Activated T-helper 1 cell treated with anti-CD3 and anti-CD28 coated beads, Interleukin-12 subunit alpha, Interleukin-12 subunit beta, Interleukin-2, Interleukin-4 antibody, amounts not matched to agents 30 ng/mL and 10 ng/mL and 1 ng/mL, durations not matched to agents 14 hours and 24 hours and 36 hours (primary cell): Measurements from ENCODE around the gene TXNDC5. TPM values are rescaled to one million over a fixed set of nuclear protein-coding genes. Genes with fewer than 3 reads are reported as not detected.

Source experiments
- DNase-seq: peaks from one replicate; pipeline ENCODE4 v3.0.0; 2021; ENCODE audit warnings: low spot score
- H3K27ac Mint-ChIP-seq: one replicate; pipeline ENCODE4 v1.8.0; 2021; ENCODE audit warnings: mild to moderate bottlenecking, mixed read lengths
- H3K27me3 Mint-ChIP-seq: one replicate; pipeline ENCODE4 v1.8.0; 2022; ENCODE audit warnings: mild to moderate bottlenecking, moderate library complexity, mixed read lengths; ENCODE audit not compliant: insufficient read depth
- H3K36me3 Mint-ChIP-seq: one replicate; pipeline ENCODE4 v1.8.0; 2021; ENCODE audit warnings: low read depth, mixed read lengths
- H3K4me1 Mint-ChIP-seq: one replicate; pipeline ENCODE4 v1.8.0; 2021; ENCODE audit warnings: low read depth, mixed read lengths
- H3K4me3 Mint-ChIP-seq: one replicate; pipeline ENCODE4 v1.8.0; 2021; ENCODE audit warnings: mild to moderate bottlenecking, moderate library complexity, mixed read lengths
- H3K9me3 Mint-ChIP-seq: one replicate; pipeline ENCODE4 v1.8.0; 2021; ENCODE audit warnings: mixed read lengths
- intact Hi-C: fragments of 100-400 bp; cut with micrococcal nuclease; formaldehyde crosslinking; loops from one replicate; pipeline ENCODE4 v1.15.1; 2024
- total RNA-seq: library from RNA; stranded (reverse); gene quantifications from 2 replicates; pipeline ENCODE4 v1.2.3, GENCODE V29; 2022

Gene TXNDC5
- total RNA-seq, 1 donor from 2014 or later: 121 TPM

DNA sequence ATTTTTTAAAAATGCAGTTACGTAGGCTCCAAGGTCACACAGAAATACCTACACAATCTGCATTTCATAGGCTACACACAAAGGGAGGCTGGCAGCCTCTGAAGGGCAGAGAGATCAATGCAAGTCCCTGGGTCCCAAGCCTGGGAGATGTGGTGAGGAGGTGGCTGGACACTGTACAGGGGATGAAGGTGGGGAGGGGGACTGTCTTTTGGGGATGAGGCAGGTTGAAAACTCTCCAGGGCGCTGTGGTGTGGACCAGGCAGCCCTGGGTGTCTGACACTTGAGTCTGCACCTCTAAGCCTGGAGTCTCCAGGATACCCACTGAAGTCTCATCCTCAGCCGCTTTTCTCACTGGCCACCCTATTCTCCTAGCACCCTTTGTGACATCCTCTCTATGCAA lies 24.5 kb downstream of the TXNDC5 start:
- H3K27me3 Mint-ChIP-seq: no peaks in the 10 kb centered on the region
- H3K4me1 Mint-ChIP-seq: no peaks in the 10 kb centered on the region
- no peaks in the 10 kb centered on the region for H3K9me3 Mint-ChIP-seq

DNA sequence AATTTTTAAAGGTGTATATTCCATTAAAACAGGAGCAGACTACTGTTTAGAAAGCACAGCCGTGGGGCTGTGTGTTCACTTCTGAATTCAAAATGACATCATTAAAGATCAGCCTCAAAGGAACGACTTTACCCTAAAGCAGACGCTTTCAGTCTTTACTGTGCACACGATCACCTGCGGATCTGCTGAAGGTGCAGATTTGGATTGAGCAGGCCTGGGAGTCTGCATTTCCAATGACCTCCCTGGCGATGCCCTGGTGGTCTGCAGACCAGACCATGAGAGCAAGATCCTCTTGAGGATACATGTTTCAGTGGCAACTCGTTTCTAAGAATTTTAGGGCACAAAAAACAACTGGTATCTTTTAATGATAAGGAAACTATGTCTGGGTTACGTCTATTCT lies 27.2 kb downstream of the TXNDC5 start:
- Mint-ChIP-seq H3K4me1 (no peaks in the 10 kb centered on the region), H3K27me3 (no peaks in the 10 kb centered on the region), H3K9me3 (no peaks in the 10 kb centered on the region), H3K27ac (no peak overlapping the region), H3K4me3 (no peak overlapping the region), H3K36me3 (peaks cover 55% of the 10 kb centered on the region)
- intact Hi-C loops: no loop called here
- no peak for DNase-seq

More for the DNA sequence above, 24.5 kb downstream of the TXNDC5 start:
- no peak overlapping the region for H3K27ac Mint-ChIP-seq
- intact Hi-C loops: no loop called here
- no peak for DNase-seq
- no peak overlapping the region for H3K4me3 Mint-ChIP-seq
- H3K36me3 Mint-ChIP-seq: peaks cover 59% of the 10 kb centered on the region

- DNase-seq: no peak
- no peaks in the 10 kb centered on the region for H3K4me1 Mint-ChIP-seq
- intact Hi-C loops: no loop called here
- no peaks in the 10 kb centered on the region for H3K27me3 Mint-ChIP-seq
- H3K27ac Mint-ChIP-seq: no peak overlapping the region
- no peak overlapping the region for H3K4me3 Mint-ChIP-seq
- no peaks in the 10 kb centered on the region for H3K9me3 Mint-ChIP-seq
- peaks cover 48% of the 10 kb centered on the region for H3K36me3 Mint-ChIP-seq
These were observed 27.9 kb downstream of the TXNDC5 start for GRCh38 chr6:7882505-7883257.

GRCh38 chr6:7881765-7882500 lies 28.7 kb downstream of the TXNDC5 start:
- no peaks in the 10 kb centered on the region for H3K27me3 Mint-ChIP-seq
- H3K9me3 Mint-ChIP-seq: no peaks in the 10 kb centered on the region
- peaks cover 43% of the 10 kb centered on the region for H3K36me3 Mint-ChIP-seq
- no peaks in the 10 kb centered on the region for H3K4me1 Mint-ChIP-seq
- no peak overlapping the region for H3K4me3 Mint-ChIP-seq
- H3K27ac Mint-ChIP-seq: no peak overlapping the region
- intact Hi-C loops: no loop called here
- no peak for DNase-seq

GRCh38 chr6:7880718-7881107 lies 29.9 kb downstream of the TXNDC5 start:
- Mint-ChIP-seq H3K4me3 (no peak overlapping the region), H3K9me3 (no peaks in the 10 kb centered on the region), H3K4me1 (no peaks in the 10 kb centered on the region), H3K27me3 (no peaks in the 10 kb centered on the region), H3K36me3 (peaks cover 39% of the 10 kb centered on the region), H3K27ac (no peak overlapping the region)
- DNase-seq: no peak
- intact Hi-C loops: no loop called here

DNA sequence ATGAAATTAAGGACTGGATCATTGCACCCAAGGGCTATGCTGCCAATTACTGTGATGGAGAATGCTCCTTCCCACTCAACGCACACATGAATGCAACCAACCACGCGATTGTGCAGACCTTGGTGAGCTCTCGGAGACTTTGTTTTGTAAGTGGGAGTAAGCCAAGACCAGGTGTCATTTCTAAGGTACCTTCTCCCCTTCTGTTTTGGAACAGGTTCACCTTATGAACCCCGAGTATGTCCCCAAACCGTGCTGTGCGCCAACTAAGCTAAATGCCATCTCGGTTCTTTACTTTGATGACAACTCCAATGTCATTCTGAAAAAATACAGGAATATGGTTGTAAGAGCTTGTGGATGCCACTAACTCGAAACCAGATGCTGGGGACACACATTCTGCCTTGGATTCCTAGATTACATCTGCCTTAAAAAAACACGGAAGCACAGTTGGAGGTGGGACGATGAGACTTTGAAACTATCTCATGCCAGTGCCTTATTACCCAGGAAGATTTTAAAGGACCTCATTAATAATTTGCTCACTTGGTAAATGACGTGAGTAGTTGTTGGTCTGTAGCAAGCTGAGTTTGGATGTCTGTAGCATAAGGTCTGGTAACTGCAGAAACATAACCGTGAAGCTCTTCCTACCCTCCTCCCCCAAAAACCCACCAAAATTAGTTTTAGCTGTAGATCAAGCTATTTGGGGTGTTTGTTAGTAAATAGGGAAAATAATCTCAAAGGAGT lies 30.4 kb downstream of the TXNDC5 start:
- H3K4me3 Mint-ChIP-seq: no peak overlapping the region
- H3K36me3 Mint-ChIP-seq: peaks cover 34% of the 10 kb centered on the region

DNA sequence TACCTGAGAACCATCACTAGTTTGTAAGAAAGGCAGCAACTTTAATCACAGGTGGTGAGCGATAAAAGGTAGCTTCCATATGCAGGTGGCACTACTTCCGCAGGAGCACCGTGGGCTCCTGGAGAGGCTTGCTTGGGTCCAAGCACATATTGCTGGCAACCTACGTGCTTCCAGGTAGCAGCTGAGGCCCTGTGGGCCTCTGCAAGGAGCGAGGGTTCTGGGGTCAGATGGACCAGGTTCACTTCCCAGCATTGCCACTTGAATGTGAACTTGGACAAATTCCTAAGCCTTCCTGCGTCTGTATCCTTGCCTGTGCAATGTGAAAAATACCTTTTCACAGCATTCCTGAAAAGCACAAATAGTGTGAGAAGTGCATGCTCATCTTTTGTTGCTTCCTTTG lies 31.0 kb downstream of the TXNDC5 start:
- Mint-ChIP-seq H3K27ac (no peak overlapping the region), H3K36me3 (peaks cover 29% of the 10 kb centered on the region), H3K9me3 (no peaks in the 10 kb centered on the region), H3K4me1 (no peaks in the 10 kb centered on the region), H3K27me3 (no peaks in the 10 kb centered on the region), H3K4me3 (no peak overlapping the region)
- intact Hi-C loops: no loop called here
- no peak for DNase-seq

More for the DNA sequence above, 30.4 kb downstream of the TXNDC5 start:
- intact Hi-C loops: no loop called here
- H3K4me1 Mint-ChIP-seq: no peaks in the 10 kb centered on the region
- H3K27ac Mint-ChIP-seq: no peak overlapping the region
- H3K27me3 Mint-ChIP-seq: no peaks in the 10 kb centered on the region
- DNase-seq: no peak
- H3K9me3 Mint-ChIP-seq: no peaks in the 10 kb centered on the region

GRCh38 chr6:7879043-7879442 lies 31.5 kb downstream of the TXNDC5 start:
- Mint-ChIP-seq H3K4me1 (no peaks in the 10 kb centered on the region), H3K4me3 (no peak overlapping the region), H3K27ac (no peak overlapping the region), H3K36me3 (peaks cover 24% of the 10 kb centered on the region), H3K27me3 (no peaks in the 10 kb centered on the region), H3K9me3 (no peaks in the 10 kb centered on the region)
- no peak for DNase-seq
- intact Hi-C loops: no loop called here

- no peak overlapping the region for H3K27ac Mint-ChIP-seq
- no peaks in the 10 kb centered on the region for H3K27me3 Mint-ChIP-seq
- no peak for DNase-seq
- no peaks in the 10 kb centered on the region for H3K9me3 Mint-ChIP-seq
- peaks cover 18% of the 10 kb centered on the region for H3K36me3 Mint-ChIP-seq
- H3K4me1 Mint-ChIP-seq: no peaks in the 10 kb centered on the region
- intact Hi-C loops: no loop called here
- no peak overlapping the region for H3K4me3 Mint-ChIP-seq
These were observed 32.1 kb downstream of the TXNDC5 start for GRCh38 chr6:7878401-7878964.

DNA sequence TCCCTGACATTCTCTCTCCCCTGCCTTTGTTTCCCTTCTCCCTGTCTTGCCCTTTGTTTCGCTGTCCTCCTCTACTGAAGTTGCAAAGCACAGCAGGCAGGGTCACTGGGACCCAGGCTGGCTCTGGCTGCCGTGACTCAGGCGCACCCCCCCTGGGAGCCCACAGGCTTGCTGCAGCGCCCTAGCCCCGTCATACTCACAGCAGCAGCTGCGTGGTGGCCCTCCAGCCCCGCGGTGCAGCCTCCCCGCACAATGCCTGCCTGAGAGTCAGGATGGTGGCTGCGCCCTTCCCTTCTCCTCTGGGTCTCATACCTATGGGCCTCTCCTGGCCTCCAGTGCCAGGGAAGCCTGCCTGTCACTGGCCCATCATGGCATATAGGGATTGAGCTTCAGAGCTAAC lies 41.7 kb downstream of the TXNDC5 start:
- H3K36me3 Mint-ChIP-seq: no peaks in the 10 kb centered on the region
- intact Hi-C loops: no loop called here
- no peaks in the 10 kb centered on the region for H3K27me3 Mint-ChIP-seq
- DNase-seq: no peak
- no peak overlapping the region for H3K27ac Mint-ChIP-seq
- H3K4me1 Mint-ChIP-seq: no peaks in the 10 kb centered on the region
- no peaks in the 10 kb centered on the region for H3K9me3 Mint-ChIP-seq
- H3K4me3 Mint-ChIP-seq: no peak overlapping the region

DNA sequence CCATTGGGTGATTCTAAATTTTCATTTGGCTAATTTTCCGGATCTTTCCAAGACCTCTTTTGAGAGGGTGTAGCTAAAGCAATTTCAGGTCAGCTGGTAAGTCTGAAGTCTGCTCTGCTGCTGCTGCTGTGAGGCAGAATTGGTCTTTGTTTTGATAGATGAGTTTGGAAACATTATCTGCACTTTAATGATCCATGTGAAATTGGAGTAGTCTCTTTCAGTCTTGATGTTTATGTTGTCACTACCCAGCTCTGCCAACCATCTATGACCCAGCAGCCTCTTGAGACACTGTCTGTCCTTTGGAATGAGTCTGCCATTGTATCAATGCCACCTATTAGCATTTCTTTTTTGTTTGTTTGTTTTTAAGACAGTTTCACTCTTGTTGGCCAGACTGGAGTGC lies 44.1 kb downstream of the TXNDC5 start:
- intact Hi-C loops: no loop called here
- no peak for DNase-seq
- Mint-ChIP-seq H3K9me3 (no peaks in the 10 kb centered on the region), H3K27me3 (no peaks in the 10 kb centered on the region), H3K4me1 (no peaks in the 10 kb centered on the region), H3K4me3 (no peak overlapping the region), H3K36me3 (no peaks in the 10 kb centered on the region), H3K27ac (no peak overlapping the region)

DNA sequence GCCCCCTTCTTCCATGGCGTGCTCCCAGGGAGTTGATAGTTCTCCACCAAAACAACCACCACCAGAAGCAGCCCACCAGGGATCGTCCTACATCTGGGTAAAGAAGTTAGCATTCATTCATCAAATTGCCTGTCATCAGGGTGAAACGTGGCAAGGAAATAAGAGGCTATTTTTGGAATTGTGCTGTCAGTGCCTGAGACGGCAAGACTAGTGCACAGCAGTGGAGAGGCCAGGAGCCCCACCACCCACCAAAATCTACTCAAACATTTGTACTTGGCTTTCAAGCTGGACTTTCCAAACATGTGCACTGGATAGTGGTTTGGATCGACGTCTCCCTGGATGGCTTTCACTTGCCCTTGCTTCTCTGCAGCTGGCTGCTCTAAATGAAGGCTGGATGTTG lies 44.8 kb downstream of the TXNDC5 start:
- H3K9me3 Mint-ChIP-seq: no peaks in the 10 kb centered on the region
- H3K4me3 Mint-ChIP-seq: no peak overlapping the region
- H3K27ac Mint-ChIP-seq: no peak overlapping the region
- no peak for DNase-seq
- H3K36me3 Mint-ChIP-seq: no peaks in the 10 kb centered on the region
- H3K27me3 Mint-ChIP-seq: no peaks in the 10 kb centered on the region
- no peaks in the 10 kb centered on the region for H3K4me1 Mint-ChIP-seq
- intact Hi-C loops: no loop called here

GRCh38 chr6:7859591-7859990 lies 51.0 kb downstream of the TXNDC5 start:
- no peaks in the 10 kb centered on the region for H3K4me1 Mint-ChIP-seq
- H3K36me3 Mint-ChIP-seq: no peaks in the 10 kb centered on the region
- H3K27ac Mint-ChIP-seq: no peak overlapping the region
- intact Hi-C loops: no loop called here
- no peaks in the 10 kb centered on the region for H3K9me3 Mint-ChIP-seq
- DNase-seq: no peak
- H3K4me3 Mint-ChIP-seq: no peak overlapping the region
- peaks cover 1% of the 10 kb centered on the region for H3K27me3 Mint-ChIP-seq
